Measurements from ENCODE around the gene USP9X. TPM values are rescaled to one million over a fixed set of nuclear protein-coding genes. Genes with fewer than 3 reads are reported as not detected.

The USP9X gene
- total RNA-seq, 4 donors from 2014 or later = 54.9 to 154 (median 98.0) TPM

- intact Hi-C loops (cut with DNase I; ENCODE audit: low total_unique reads) = loop anchor here (5.0 kb wide), 1 partner anchor 246 kb away; the partner anchor contains the start of gene DDX3X
- in situ Hi-C loops (cut with MboI; ENCODE audit: low pct_ligation_motif_present in 1 of 4, low pct_unique_long_range_greater_than_20kb in 1 of 4, low sequenced_read_pairs in 3 of 4) = no loop called here
- H3K4me3 ChIP-seq = peak overlapping the region; percentile 75 to 94 (median 88)
- peaks cover 0 to 36% (median 6%) of the 10 kb centered on the region in 4 donors for H3K4me1 ChIP-seq
- peak overlapping the region; percentile 96 to 100 (median 99) for H3K27ac ChIP-seq
- TF ChIP-seq CTCF (IDR thresholded peaks at IDR 0.05) = no peak
- no peak for TF ChIP-seq EP300 (IDR thresholded peaks at IDR 0.05; ENCODE audit: low read depth)
- no peak for TF ChIP-seq POLR2AphosphoS5 (IDR thresholded peaks at IDR 0.05)
- peaks cover 0 to 1% (median 0%) of the 10 kb centered on the region in 4 donors for H3K36me3 ChIP-seq
- DNase-seq = peak; percentile 60
- H3K9me3 ChIP-seq = no peaks in the 10 kb centered on the region
- no peaks in the 10 kb centered on the region for H3K27me3 ChIP-seq
- 1% methylated on average over 60 of the region's 71 CpGs; no CpG with 5 or more reads in 1 of the 2 donors for WGBS, 2 donors (ENCODE audit: low coverage in 1 of 2)
These were observed 807 bp downstream of the USP9X start for GRCh38 chrX:41085878-41086626.

GRCh38 chrX:41086627-41086932, 1.3 kb downstream of the USP9X start:
- peak overlapping the region; percentile 96 to 100 (median 99) for H3K27ac ChIP-seq
- WGBS, 2 donors (ENCODE audit: low coverage in 1 of 2) = 3% methylated on average over 11 of the region's 11 CpGs; no CpG with 5 or more reads in 1 of the 2 donors
- H3K9me3 ChIP-seq = no peaks in the 10 kb centered on the region
- DNase-seq = no peak
- H3K27me3 ChIP-seq = no peaks in the 10 kb centered on the region
- peaks cover 0 to 1% (median 0%) of the 10 kb centered on the region in 4 donors for H3K36me3 ChIP-seq
- in situ Hi-C loops (cut with MboI; ENCODE audit: low pct_ligation_motif_present in 1 of 4, low pct_unique_long_range_greater_than_20kb in 1 of 4, low sequenced_read_pairs in 3 of 4) (no loop called here), intact Hi-C loops (cut with DNase I; ENCODE audit: low total_unique reads) (loop anchor here (5.0 kb wide), 1 partner anchor 246 kb away; the partner anchor contains the start of gene DDX3X)
- TF ChIP-seq POLR2A (IDR thresholded peaks at IDR 0.05) (no peak), POLR2AphosphoS5 (IDR thresholded peaks at IDR 0.05) (no peak), EP300 (IDR thresholded peaks at IDR 0.05; ENCODE audit: low read depth) (no peak), CTCF (IDR thresholded peaks at IDR 0.05) (no peak)
- H3K4me1 ChIP-seq = peaks cover 0 to 41% (median 8%) of the 10 kb centered on the region in 4 donors
- H3K4me3 ChIP-seq = peak overlapping the region; percentile 75 to 94 (median 88)

- Histone ChIP-seq H3K27me3 (no peaks in the 10 kb centered on the region), H3K36me3 (peaks cover 0 to 1% (median 0%) of the 10 kb centered on the region in 4 donors), H3K4me1 (peaks cover 0 to 47% (median 10%) of the 10 kb centered on the region in 4 donors), H3K9me3 (no peaks in the 10 kb centered on the region), H3K27ac (peak overlapping the region; percentile 96 to 100 (median 99)), H3K4me3 (peak overlapping the region in 3 of 4 donors; percentile 75 to 94 (median 86))
- no peak for DNase-seq
- intact Hi-C loops (cut with DNase I; ENCODE audit: low total_unique reads) = loop anchor here (5.0 kb wide), 1 partner anchor 245 kb away; the partner anchor contains the start of gene DDX3X
- in situ Hi-C loops (cut with MboI; ENCODE audit: low pct_ligation_motif_present in 1 of 4, low pct_unique_long_range_greater_than_20kb in 1 of 4, low sequenced_read_pairs in 3 of 4) = no loop called here
- TF ChIP-seq POLR2AphosphoS5 (IDR thresholded peaks at IDR 0.05) (no peak), POLR2A (IDR thresholded peaks at IDR 0.05) (no peak), EP300 (IDR thresholded peaks at IDR 0.05; ENCODE audit: low read depth) (no peak), CTCF (IDR thresholded peaks at IDR 0.05) (no peak)
- WGBS, 2 donors (ENCODE audit: low coverage in 1 of 2) = 0 to 42% methylated on average over 2 to 6 of the region's 6 CpGs
These were observed 2.0 kb downstream of the USP9X start for GRCh38 chrX:41087201-41087600.

GRCh38 chrX:41090568-41091238, 5.5 kb downstream of the USP9X start:
- no peaks in the 10 kb centered on the region for H3K9me3 ChIP-seq
- H3K27ac ChIP-seq = no peak overlapping the region
- DNase-seq = no peak
- no peak overlapping the region for H3K4me3 ChIP-seq
- H3K4me1 ChIP-seq = peaks cover 3 to 51% (median 12%) of the 10 kb centered on the region in 4 donors
- H3K36me3 ChIP-seq = peaks cover 0 to 1% (median 0%) of the 10 kb centered on the region in 4 donors
- no peaks in the 10 kb centered on the region for H3K27me3 ChIP-seq
- TF ChIP-seq CTCF (IDR thresholded peaks at IDR 0.05) = no peak
- no peak for TF ChIP-seq POLR2A (IDR thresholded peaks at IDR 0.05)
- no peak for TF ChIP-seq POLR2AphosphoS5 (IDR thresholded peaks at IDR 0.05)
- no peak for TF ChIP-seq EP300 (IDR thresholded peaks at IDR 0.05; ENCODE audit: low read depth)
- WGBS, 2 donors (ENCODE audit: low coverage in 1 of 2) = 28 to 53% methylated on average over 5 of the region's 5 CpGs
- in situ Hi-C loops (cut with MboI; ENCODE audit: low pct_ligation_motif_present in 1 of 4, low pct_unique_long_range_greater_than_20kb in 1 of 4, low sequenced_read_pairs in 3 of 4) = no loop called here
- intact Hi-C loops (cut with DNase I; ENCODE audit: low total_unique reads) = no loop called here

Data from transverse colon (tissue), 4 donors.